ENCODE results near the gene S100B.
"Not testable (repeated sequence)": the region's sequence is repeated elsewhere in the genome, so short reads cannot be mapped to it uniquely, and the experiment has no call there.

DNA sequence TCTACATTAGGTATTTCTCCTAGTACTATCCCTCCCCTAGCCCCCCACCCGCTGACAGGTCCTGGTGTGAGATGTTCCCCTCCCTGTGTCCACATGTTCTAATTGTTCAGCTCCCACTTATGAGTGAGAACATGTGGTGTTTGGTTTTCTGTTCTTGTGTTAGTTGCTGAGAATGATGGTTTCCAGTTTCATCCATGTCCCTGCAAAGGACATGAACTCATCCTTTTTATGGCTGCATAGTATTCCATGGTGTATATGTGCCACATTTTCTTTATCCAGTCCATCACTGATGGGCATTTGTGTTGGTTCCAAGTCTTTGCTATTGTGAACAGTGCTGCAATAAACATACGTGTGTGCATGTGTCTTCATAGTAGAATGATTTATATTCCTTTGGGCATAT, 26.0 kb upstream of the S100B start:
- TF ChIP-seq ZNF274 (IDR thresholded peaks at IDR 0.05; ENCODE audit: low read depth, low read length); YY1 (IDR thresholded peaks at IDR 0.05; ENCODE audit: insufficient read depth, insufficient read length); SUZ12 (IDR thresholded peaks at IDR 0.05; ENCODE audit: extremely low read depth, insufficient read depth, insufficient read length): not testable (repeated sequence)
